ENCODE measurements around the gene XPNPEP1. TPM values are rescaled to one million over a fixed set of nuclear protein-coding genes. Genes with fewer than 3 reads are reported as not detected.
A peak's percentile ranks its signal among the peaks of the same experiment; 100 is the strongest.

XPNPEP1 gene
- total RNA-seq, 2 experiments from 2014 or later = 50.3 to 54.3 TPM

DNA sequence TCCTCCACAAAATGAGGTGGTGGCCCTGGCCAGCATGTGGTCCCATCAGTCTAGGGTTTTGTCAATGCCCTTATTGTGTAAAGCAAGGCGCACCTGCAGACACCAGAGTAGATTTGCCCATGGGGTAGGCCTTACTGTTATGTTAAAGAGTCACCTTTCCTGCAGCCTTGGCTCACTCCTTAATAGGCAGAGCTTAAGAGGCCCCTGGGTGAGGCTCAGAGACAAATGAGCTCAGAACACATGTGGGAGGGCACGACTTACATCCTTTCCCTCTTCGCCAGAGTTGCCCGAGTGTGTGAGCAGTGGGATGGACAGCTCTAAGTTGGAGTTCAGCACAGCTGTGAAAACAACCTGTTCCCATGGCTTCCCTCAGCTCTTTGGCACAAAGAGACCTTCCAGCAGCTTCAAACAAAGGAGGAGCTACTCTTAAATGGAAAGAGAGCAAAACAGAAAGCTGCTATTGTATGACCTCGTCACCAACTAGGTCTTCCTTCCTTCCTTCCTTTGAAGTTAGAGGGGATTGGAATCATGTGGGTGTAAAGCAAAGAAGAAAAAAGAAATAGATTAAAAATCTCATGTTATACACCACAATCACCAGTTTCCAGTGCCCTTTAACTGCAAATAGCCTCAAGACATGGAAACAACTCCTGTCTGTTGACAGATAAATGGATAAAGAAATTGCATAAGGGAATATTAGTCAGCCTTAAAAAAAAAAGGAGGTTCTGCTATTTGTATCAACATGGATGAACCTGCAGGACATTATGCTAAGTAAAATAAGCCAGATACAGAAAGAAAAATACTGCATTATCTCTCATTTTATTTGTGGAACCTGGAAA lies 11.9 kb upstream of the XPNPEP1 start:
- H3K4me3 ChIP-seq (ENCODE audit: low read length) = peak overlapping the region; percentile 30
- H3K27me3 ChIP-seq (ENCODE audit: control insufficient read depth in 1 of 2, insufficient read depth in 2 of 2, low read length in 2 of 2) = no peaks in the 10 kb centered on the region
- DNase-seq (peak in 4 of 14 experiments; percentile 26 to 73 (median 38)), ATAC-seq (ENCODE audit: poor library complexity) (peak; percentile 54)
- no peaks in the 10 kb centered on the region for H3K27me3 Mint-ChIP-seq
- H3K4me1 ChIP-seq (ENCODE audit: insufficient read depth, low read length) = peaks cover 57% of the 10 kb centered on the region
- CTCF ChIA-PET = interaction anchor here (1.0 to 1.5 kb wide), 2 partner anchors 29 to 51 kb away, joined by 3 to 4 read pairs; no protein-coding TSS in a partner anchor
- H3K4me3 Mint-ChIP-seq = peak overlapping the region; percentile 82
- no peaks in the 10 kb centered on the region for H3K9me3 Mint-ChIP-seq
- peak overlapping the region; percentile 21 to 68 for H3K27ac ChIP-seq (ENCODE audit: low read depth in 1 of 2, low read length in 2 of 2)
- TF ChIP-seq, protein P1, sequence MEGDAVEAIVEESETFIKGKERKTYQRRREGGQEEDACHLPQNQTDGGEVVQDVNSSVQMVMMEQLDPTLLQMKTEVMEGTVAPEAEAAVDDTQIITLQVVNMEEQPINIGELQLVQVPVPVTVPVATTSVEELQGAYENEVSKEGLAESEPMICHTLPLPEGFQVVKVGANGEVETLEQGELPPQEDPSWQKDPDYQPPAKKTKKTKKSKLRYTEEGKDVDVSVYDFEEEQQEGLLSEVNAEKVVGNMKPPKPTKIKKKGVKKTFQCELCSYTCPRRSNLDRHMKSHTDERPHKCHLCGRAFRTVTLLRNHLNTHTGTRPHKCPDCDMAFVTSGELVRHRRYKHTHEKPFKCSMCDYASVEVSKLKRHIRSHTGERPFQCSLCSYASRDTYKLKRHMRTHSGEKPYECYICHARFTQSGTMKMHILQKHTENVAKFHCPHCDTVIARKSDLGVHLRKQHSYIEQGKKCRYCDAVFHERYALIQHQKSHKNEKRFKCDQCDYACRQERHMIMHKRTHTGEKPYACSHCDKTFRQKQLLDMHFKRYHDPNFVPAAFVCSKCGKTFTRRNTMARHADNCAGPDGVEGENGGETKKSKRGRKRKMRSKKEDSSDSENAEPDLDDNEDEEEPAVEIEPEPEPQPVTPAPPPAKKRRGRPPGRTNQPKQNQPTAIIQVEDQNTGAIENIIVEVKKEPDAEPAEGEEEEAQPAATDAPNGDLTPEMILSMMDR (IDR thresholded peaks at IDR 0.05) = no peak
- H3K4me1 Mint-ChIP-seq (ENCODE audit: low read depth) = peaks cover 78% of the 10 kb centered on the region
- H3K27ac Mint-ChIP-seq = peak overlapping the region; percentile 90
- POLR2A ChIA-PET = interaction anchor here (0.6 to 2.3 kb wide), 10 partner anchors 9 to 370 kb away, joined by 3 to 21 read pairs (median 4); partner anchors contain the start of gene XPNPEP1
- H3K36me3 Mint-ChIP-seq (ENCODE audit: low read depth) = no peaks in the 10 kb centered on the region
- intact Hi-C loops (cut with DNase I, micrococcal nuclease) = loop anchor here (1.0 to 5.0 kb wide), 3 partner anchors 20 to 74 kb away; no protein-coding TSS in a partner anchor
- no peaks in the 10 kb centered on the region for H3K9me3 ChIP-seq (ENCODE audit: control insufficient read depth in 1 of 2, insufficient read depth in 1 of 2, low read length in 2 of 2)
- no peaks in the 10 kb centered on the region for H3K36me3 ChIP-seq (ENCODE audit: insufficient read depth, low read length)

DNA sequence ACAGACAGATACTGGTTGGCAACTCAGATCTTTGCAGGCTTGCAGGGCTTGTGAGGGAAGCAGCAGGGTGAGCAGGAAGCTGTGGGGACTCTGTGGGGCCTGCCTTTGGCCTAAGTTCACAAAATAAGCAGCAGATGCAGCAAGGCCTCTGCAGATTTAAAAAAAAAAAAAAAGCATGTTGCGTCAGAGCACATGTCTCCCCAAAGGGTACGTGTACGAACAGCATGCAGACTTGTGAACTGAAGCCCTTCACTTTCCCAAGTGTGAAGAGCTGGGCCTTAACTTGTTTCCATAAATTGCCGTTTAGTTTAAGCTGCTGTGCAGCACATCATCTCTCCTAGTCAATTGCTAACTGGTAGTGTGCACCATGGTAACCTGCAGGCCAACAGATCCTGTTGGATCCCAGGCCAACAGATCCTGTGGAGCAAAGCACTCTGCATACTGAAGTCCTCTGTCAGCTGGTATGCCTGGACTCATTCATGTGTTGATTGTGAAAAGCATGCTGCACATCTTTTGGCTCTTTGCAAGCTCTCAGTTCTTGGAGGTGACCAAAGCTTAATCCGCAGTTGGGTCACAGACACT lies 10.8 kb upstream of the XPNPEP1 start:
- ChIA-PET CTCF (interaction anchor here (1.0 to 1.5 kb wide), 2 partner anchors 30 to 50 kb away, joined by 3 to 4 read pairs; no protein-coding TSS in a partner anchor), POLR2A (interaction anchor here (0.5 to 2.3 kb wide), 11 partner anchors 9 to 305 kb away, joined by 3 to 21 read pairs (median 4); partner anchors contain the start of gene XPNPEP1)
- H3K4me3 ChIP-seq (ENCODE audit: low read length) = no peak overlapping the region
- H3K27ac ChIP-seq (ENCODE audit: low read depth in 1 of 2, low read length in 2 of 2) = peak overlapping the region; percentile 21 to 68
- TF ChIP-seq, protein P1 (IDR thresholded peaks at IDR 0.05) = no peak
- ATAC-seq (ENCODE audit: poor library complexity) (peak; percentile 82), DNase-seq (peak; percentile 19 to 75 (median 51))
- H3K27me3 ChIP-seq (ENCODE audit: control insufficient read depth in 1 of 2, insufficient read depth in 2 of 2, low read length in 2 of 2) = no peaks in the 10 kb centered on the region
- H3K36me3 ChIP-seq (ENCODE audit: insufficient read depth, low read length) = no peaks in the 10 kb centered on the region
- Mint-ChIP-seq H3K27ac (peak overlapping the region; percentile 90), H3K9me3 (no peaks in the 10 kb centered on the region), H3K4me1 (ENCODE audit: low read depth) (peaks cover 67% of the 10 kb centered on the region), H3K4me3 (peak overlapping the region; percentile 80), H3K36me3 (ENCODE audit: low read depth) (no peaks in the 10 kb centered on the region), H3K27me3 (no peaks in the 10 kb centered on the region)
- intact Hi-C loops (cut with DNase I, micrococcal nuclease) = loop anchor here in 1 of 2 experiments (2.0 kb wide), 1 partner anchor 75 kb away; no protein-coding TSS in a partner anchor
- H3K4me1 ChIP-seq (ENCODE audit: insufficient read depth, low read length) = peaks cover 52% of the 10 kb centered on the region
- no peaks in the 10 kb centered on the region for H3K9me3 ChIP-seq (ENCODE audit: control insufficient read depth in 1 of 2, insufficient read depth in 1 of 2, low read length in 2 of 2)

- H3K4me3 ChIP-seq (ENCODE audit: low read length) = no peak overlapping the region
- ChIA-PET CTCF (no interaction called here), POLR2A (interaction anchor here (0.7 kb wide), 1 partner anchor 13 kb away, joined by 3 read pairs; no protein-coding TSS in a partner anchor)
- no peak overlapping the region for H3K4me3 Mint-ChIP-seq
- H3K9me3 ChIP-seq (ENCODE audit: control insufficient read depth in 1 of 2, insufficient read depth in 1 of 2, low read length in 2 of 2) = no peaks in the 10 kb centered on the region
- ATAC-seq (ENCODE audit: poor library complexity) (no peak), DNase-seq (no peak)
- no peaks in the 10 kb centered on the region for H3K9me3 Mint-ChIP-seq
- H3K36me3 ChIP-seq (ENCODE audit: insufficient read depth, low read length) = no peaks in the 10 kb centered on the region
- H3K27ac Mint-ChIP-seq = peak overlapping the region; percentile 90
- TF ChIP-seq, protein P1 (IDR thresholded peaks at IDR 0.05) = no peak
- H3K4me1 Mint-ChIP-seq (ENCODE audit: low read depth) = peaks cover 56% of the 10 kb centered on the region
- no peaks in the 10 kb centered on the region for H3K27me3 Mint-ChIP-seq
- intact Hi-C loops (cut with DNase I, micrococcal nuclease) = no loop called here
- H3K36me3 Mint-ChIP-seq (ENCODE audit: low read depth) = no peaks in the 10 kb centered on the region
- no peaks in the 10 kb centered on the region for H3K27me3 ChIP-seq (ENCODE audit: control insufficient read depth in 1 of 2, insufficient read depth in 2 of 2, low read length in 2 of 2)
- H3K4me1 ChIP-seq (ENCODE audit: insufficient read depth, low read length) = peaks cover 41% of the 10 kb centered on the region
- no peak overlapping the region for H3K27ac ChIP-seq (ENCODE audit: low read depth in 1 of 2, low read length in 2 of 2)
Observed at GRCh38 chr10:109932968-109933367, 9.7 kb upstream of the XPNPEP1 start.
